ENCODE measurements around the gene PLPP4.

PLPP4 gene

DNA sequence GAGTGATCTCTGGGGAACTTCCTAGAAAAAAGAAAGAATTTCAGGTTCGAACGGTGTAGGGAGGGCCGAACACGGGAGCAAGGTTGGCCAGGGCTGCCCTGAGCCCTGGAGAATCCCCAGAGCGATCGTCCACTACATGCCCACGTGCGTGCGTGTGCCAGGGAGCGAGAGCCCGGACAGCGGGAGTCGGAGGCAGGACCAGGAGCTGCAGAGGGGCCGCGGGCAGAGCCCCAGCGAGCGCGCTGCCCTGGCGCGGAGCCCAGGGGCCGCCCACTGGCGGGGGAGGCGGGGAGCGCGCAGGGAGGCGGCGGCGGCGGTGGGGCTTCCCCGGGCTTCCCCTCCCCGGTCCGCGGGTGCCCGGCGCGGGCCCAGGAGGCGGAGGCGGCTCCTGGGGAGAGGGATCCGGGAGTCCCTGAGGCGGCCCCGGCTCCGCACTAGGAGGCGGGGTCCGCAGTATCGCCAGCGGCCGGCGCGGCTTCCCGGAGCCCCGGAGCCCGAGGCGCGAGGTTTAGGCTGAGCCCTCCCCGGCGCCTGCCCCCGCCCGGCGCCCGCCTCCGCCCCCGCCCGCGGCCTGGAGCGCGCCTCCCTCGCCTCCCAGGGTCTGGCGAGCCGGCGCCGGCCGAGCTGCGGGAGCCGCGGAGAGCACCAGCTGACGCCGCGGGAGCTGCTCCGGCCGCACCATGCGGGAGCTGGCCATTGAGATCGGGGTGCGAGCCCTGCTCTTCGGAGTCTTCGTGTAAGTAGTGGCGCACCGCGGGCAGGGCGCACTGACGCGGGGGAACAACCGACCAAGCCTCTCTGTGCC, at the start of gene PLPP4:
PLPP4 (plus strand) TSS at position 602 of the 805 bp plus-strand sequence; CDS start at position 681, 79 bp downstream.
- DNase-seq = peak; percentile 54

DNA sequence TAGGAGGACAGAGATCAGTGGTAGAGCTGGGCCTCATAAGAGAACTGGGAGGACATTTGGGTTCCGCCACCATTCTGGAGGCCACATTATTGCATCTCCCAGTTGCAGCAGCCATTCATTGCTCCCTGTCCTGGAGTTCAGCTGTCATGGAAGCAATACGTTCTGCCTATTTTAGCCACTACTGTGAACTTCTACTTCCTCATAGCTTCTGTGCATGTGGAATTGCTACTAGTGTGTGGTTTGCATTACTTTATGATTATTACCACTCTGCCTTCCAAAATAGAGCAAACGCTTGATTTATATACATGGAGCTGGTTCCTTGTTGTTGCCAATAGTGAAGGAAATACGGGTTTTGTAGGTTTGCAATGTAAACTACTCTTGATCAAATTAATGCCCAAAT, 47.2 kb upstream of the PLPP4 start:
- DNase-seq = no peak

GRCh38 chr10:120414946-120415345, 42.1 kb upstream of the PLPP4 start:
- DNase-seq = no peak

DNA sequence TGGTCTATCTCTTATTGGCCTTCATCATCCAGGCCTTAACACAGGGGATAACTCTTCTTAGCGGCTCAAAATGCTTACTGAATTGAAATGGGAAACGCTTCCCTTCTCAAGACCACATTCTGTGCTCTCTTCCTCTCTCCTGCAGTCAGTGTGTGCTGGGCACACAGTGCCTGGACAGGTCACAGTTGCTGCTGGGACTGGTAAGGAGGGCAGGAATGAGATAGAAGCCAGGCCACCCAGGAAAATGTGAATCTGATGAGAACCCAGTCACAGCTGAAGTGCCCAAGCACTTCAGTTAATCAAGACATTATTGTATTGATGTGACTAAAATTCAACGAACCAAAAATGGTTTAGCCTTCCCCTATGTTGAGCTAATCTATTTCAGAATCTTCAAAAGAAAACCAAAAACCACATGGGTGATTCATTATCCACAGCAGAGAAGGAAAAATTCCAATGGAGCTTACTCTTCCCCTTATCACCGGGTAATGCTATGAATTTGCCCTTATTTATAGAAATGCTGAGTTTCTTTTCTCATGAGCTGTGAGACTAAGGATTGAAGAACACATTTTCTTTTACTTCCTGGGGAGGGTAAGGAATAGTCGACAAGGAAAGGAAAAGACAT, 41.2 kb upstream of the PLPP4 start:
- DNase-seq = no peak

DNA sequence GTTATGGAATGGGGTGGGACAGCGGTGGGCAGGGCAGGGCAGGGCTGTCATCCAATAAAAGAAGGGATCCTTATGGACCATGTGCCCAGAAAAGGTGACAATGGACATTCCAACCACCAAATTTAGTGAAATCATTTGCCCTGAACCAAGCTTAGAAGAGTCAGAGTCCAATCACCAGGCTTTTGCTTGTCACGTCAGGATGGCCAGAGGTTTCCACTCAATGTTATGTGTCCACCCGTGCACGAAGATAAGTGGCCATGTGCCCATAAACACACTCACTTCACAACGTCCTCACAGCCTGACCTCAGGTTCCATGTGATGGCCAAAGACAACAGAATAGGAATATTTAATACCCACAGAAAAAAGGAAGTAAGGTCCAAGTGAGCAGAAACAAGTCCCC, 36.6 kb upstream of the PLPP4 start:
- DNase-seq = no peak

GRCh38 chr10:120421250-120421649, 35.8 kb upstream of the PLPP4 start:
- no peak for DNase-seq

- DNase-seq = no peak
Measured at GRCh38 chr10:120422457-120422856, 34.6 kb upstream of the PLPP4 start.

DNA sequence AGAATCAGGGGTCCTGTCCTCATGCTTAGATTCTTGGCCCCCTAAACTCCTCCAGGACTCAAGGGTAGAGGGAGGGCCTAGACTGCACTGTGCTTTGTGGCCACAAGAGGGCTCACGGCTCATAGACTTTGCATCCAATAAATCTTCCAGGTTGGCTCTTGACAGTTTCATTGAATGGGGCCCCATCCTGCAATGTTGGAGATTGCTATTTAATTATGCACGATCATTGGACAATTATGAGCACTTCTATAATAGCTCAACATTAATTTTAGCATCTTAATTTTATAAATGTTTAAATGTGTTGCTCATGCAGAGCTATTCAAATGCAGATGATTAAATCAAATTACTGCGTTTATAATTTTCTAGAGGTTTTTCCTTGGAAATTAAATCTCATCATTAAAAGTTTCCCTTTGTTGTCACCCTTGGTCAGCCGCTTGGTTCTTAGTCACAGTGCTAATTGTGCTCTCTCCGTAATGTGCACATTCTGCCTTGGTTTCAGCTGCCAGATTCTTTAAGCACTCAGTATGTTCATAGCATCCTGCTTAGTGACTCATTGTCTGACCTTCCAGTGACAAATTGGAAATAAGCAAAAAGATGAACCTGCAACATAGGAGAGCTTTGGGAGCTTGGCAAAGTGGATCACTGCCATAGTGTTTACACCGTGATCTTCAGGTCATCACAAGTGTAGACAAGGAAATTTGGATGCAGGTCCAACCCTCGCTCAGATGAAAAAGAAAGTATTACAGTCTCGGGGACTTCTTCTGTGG, 33.4 kb upstream of the PLPP4 start:
- DNase-seq = peak; percentile 61

GRCh38 chr10:120424198-120424464, 32.9 kb upstream of the PLPP4 start:
- DNase-seq = no peak

- DNase-seq = no peak
Measured at GRCh38 chr10:120426306-120426705, 30.7 kb upstream of the PLPP4 start.

- DNase-seq = no peak
Measured at GRCh38 chr10:120428754-120429153, 28.3 kb upstream of the PLPP4 start.

DNA sequence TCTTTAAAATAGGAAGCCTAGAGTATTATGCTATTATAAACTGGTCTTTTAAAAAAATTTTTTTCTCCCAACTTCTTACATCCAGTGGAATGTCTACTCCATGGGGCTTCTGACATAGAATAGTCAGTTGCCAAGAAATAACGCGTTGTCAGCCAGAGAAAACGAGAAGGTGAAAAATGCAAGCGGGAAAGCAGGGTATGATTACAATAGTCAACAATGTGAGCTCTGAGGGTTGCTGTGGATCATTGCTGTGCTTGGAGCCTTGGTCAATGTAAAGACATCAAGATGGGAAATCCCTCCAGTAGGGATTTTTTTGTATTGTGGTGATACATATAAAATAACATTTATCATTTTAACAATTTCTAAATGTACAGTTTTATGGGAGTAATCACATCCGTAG, 27.6 kb upstream of the PLPP4 start:
- DNase-seq = no peak

DNA sequence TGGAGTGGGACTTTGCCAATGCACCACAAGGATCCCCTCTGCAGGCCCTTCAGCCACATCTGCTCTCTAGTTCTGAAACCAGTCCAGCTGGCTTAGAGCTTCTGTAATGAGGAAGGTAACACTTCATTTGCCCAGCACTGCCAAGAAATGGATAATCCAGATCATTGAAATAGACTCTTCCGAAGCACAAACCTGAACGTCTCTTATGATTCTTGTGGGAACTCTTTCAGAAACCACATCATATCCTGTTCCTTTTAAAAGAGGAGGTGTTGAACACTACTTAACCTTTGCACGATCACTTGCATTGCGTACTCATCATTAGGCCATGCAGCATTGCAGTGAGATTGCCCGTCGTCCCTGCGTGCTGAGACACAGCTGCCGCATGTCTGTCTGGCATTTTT, 25.8 kb upstream of the PLPP4 start:
- DNase-seq = peak; percentile 82

- DNase-seq = no peak
Measured at GRCh38 chr10:120432209-120432608, 24.8 kb upstream of the PLPP4 start.

DNA sequence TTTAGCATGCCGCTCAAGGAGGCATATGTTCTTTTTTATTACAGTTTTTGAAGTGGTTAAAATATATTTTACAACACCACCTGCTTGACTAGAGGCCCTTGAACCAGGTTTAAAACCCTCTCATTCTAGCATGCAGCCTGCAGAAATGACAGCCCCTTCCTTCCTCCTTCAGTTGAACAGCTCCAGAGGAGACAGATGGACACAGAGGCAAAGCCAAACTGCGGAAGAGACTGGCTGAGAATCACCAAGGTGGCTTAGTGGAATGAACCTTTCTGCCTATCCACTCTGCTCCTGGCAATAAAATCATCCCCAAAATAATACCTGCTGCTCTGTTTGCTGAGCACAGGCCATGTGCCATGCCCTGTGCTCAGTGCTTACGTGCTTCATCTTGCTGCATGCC, 23.9 kb upstream of the PLPP4 start:
- DNase-seq = no peak

DNA sequence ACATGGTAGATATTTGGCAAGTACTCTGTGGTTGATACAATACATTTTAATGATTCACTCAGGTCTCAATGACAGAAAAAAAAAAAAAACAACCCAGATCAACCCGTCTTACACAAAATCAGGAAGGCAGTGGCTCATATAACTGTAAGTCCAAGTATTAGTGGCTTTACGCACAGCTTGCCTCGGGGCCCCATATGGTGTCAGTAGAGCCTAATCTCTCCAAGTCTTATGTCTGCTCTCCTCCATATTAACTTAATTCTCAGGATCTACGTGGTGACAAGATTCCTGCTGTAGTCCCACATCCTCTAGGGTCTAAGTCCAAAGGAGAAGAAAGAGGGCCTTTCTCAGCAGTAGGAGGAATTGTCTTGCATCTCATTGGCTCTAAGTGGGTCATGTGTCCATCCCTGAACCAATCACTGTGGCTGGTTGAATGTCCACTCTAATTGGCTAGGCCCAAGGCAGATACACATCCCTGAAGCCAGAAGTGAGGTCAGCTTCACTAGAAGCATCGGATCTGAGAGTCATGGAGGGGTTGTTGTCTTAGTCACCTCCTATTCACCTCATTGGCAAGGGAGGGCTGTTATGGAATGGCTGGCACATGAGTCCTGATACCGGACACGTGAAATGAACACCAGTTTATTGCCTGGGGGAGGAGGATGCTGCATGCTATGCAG, 20.5 kb upstream of the PLPP4 start:
- no peak for DNase-seq

DNA sequence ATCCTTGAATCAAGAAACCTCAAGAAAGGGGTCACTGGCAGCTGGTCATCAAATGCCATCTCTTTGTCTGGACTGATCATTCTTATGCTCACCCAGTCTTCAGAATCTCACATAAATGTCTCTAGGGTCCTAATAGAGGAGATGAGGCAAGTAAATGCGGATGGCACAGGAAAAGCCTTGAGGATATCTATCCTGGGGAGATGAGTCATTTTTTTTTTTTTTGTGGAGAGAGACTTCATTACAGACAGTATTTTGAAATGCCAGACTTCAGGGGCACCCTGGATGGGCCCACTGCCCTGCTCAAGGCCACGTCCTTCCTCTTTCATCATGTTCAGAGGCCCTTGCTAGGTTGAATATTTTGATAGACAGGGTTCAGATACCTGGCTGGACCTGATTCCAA, 19.5 kb upstream of the PLPP4 start:
- DNase-seq = no peak

DNA sequence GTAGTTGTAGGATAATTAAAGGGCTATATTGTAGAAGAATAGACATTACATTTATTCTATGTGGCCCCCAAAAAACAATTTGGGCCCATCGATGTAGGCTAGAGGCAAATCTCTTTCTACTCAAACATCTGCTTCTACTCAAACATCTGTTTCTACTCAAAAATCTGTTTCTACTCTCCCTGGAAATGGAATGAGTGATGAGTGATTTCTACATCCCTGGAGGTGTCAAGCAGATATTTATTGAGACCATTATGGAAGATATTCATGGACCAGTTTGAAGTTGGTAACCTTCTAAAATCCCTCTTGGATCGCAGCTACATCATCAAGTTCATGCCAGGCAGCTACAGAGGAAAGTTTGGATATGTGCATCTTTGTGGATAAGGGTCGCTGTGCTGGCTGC, 5.1 kb upstream of the PLPP4 start:
- DNase-seq = no peak

GRCh38 chr10:120453319-120453718, 3.7 kb upstream of the PLPP4 start:
- DNase-seq = no peak

DNA sequence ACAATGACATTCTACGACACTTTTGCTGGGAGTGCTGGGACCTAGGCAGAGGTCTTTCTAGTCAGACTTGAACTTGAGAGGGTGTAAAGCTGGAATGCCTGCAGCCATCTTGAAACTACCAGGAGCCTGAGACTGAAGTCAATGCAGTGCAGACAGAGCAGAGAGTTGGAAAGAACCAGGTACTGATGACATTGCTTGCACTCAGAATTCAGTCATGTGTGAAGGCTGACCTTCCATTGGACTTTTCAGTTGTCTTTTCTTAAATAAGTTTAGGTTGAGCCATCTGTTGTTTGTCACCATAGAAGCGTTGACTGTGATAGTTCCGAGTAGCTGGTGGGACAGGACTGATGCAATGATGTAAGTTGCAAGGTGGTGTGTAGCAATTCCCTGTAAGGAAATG, 3.1 kb upstream of the PLPP4 start:
- DNase-seq = no peak

DNA sequence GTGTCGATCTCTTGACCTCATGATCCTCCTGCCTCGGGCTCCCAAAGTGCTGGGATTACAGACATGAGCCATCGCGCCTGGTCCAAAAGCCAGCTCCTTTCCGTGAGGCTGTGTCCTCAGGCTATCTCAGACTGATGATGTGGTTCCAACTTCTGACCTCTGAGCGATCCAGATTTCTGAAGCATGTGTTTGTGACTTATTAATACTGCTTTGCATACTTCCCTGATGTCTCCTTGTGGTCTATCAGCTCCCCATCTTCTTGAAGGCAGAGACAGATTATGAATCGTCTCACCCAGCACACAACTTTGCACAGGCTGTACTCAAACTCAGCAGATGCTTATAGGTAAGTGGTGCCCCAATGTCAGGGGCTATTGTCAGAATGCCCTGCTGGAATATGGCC, 2.0 kb upstream of the PLPP4 start:
- no peak for DNase-seq

GRCh38 chr10:120455606-120456005, 1.4 kb upstream of the PLPP4 start:
- no peak for DNase-seq

GRCh38 chr10:120456143-120456625, 843 bp upstream of the PLPP4 start:
- DNase-seq = no peak
